AG04450 (cell line): ENCODE measurements around the gene CASK. TPM values are rescaled to one million over a fixed set of nuclear protein-coding genes. Genes with fewer than 3 reads are reported as not detected.

Source experiments
- CTCF ChIA-PET: fragments of 300-600, 350-600 bp; formaldehyde crosslinking; extraction: SDS; loops from one replicate; lab custom pipeline; 2022; ENCODE audit warnings: antibody characterized with exemption, inconsistent platforms; lab: Charles Lee
- POLR2A ChIA-PET: fragments of 350-600 bp; formaldehyde crosslinking; extraction: SDS; loops from one replicate; lab custom pipeline; 2021; ENCODE audit warnings: antibody characterized with exemption, inconsistent platforms; lab: Yijun Ruan, JAX
- DNase-seq: peaks from one replicate; pipeline ENCODE4 v3.0.0-alpha.2; 2011; ENCODE audit warnings: low read depth, low spot score
- H3K27ac ChIP-seq: one replicate; pipeline ENCODE4 v1.5.1; 2012; ENCODE audit warnings: low read depth, low read length, control low read depth
- H3K27me3 ChIP-seq: one replicate; pipeline ENCODE4 v1.6.0; 2012; ENCODE audit warnings: low read length; ENCODE audit not compliant: control insufficient read depth, insufficient read depth
- H3K4me3 ChIP-seq: 2 replicates; pipeline ENCODE4 v1.5.1; 2011; ENCODE audit warnings: mild to moderate bottlenecking, low read depth, low read length, control low read depth
- H3K9me3 ChIP-seq: 2 replicates; pipeline ENCODE4 v1.5.1; 2012; ENCODE audit warnings: low read length; ENCODE audit not compliant: control insufficient read depth, insufficient read depth
- CTCF ChIP-seq: IDR thresholded peaks from 2 replicates; pipeline ENCODE4 v1.5.1; 2011; ENCODE audit warnings: low read depth, low read length, control low read depth, inconsistent platforms
- polyA plus RNA-seq: library from polyadenylated mRNA; depleted of rRNA; stranded (reverse); fragments of >200 nt; gene quantifications from 2 replicates; pipeline ENCODE4 v1.2.3, GENCODE V29; 2011

Gene CASK
- polyA plus RNA-seq, 1 experiment, result 30.0 TPM

- POLR2A ChIA-PET, result no interaction called here
- H3K27me3 ChIP-seq, result no peaks in the 10 kb centered on the region
- TF ChIP-seq CTCF, result no peak
- DNase-seq, result no peak
- no peak overlapping the region for H3K4me3 ChIP-seq
- H3K9me3 ChIP-seq, result no peaks in the 10 kb centered on the region
- no peak overlapping the region for H3K27ac ChIP-seq
- CTCF ChIA-PET, result no interaction called here
These were observed 19.8 kb downstream of the CASK start for GRCh38 chrX:41903544-41903943.

DNA sequence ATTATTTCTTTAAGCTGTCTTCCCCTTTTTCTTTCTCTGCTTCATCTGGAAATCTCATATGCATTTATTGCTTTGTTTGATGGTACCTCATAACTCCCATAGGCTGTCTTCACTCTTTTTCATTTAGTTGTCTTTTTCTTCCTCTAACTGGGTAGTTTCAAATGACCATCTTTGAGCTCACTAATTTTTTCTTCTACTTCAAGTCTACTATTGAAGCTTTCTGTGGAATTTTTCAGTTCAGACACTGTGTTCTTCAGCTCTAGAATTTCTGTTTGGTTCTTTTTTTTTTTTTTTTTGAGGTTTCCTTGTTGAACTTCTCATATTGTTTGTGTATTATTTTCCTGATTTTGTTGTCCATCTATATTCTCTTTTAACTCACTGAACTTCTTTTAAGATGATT is 23.0 kb downstream of the CASK start:
- CTCF ChIA-PET, result interaction anchor here (0.7 kb wide), 1 partner anchor 17 kb away, joined by 9 read pairs; no protein-coding TSS in a partner anchor
- Histone ChIP-seq H3K9me3 (no peaks in the 10 kb centered on the region), H3K4me3 (no peak overlapping the region), H3K27me3 (no peaks in the 10 kb centered on the region), H3K27ac (no peak overlapping the region)
- DNase-seq, result no peak
- POLR2A ChIA-PET, result no interaction called here
- no peak for TF ChIP-seq CTCF

DNA sequence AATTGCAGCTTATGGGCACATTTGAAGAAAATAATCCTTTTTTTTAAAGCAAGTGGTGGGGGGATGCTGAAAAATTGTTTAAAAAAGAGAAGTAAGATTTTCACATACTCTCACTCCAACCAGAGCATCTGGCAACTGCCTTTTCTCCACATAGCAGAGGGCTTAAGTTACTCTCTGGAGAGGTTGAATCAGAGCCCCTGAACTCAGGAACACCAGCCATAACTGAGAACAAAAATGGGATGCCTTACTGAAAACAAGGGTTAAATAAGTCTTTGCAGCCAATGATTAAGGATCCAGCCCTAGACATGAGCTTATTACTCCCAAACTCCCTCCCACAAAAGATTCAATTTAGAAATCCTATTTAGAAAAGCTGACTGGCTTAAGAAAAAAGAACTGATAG is 27.5 kb downstream of the CASK start:
- no peak for DNase-seq
- ChIA-PET POLR2A (no interaction called here), CTCF (interaction anchor here (0.6 kb wide), 1 partner anchor 37 kb away, joined by 3 read pairs; no protein-coding TSS in a partner anchor)
- H3K27me3 ChIP-seq, result no peaks in the 10 kb centered on the region
- no peak overlapping the region for H3K27ac ChIP-seq
- H3K4me3 ChIP-seq, result no peak overlapping the region
- TF ChIP-seq CTCF, result no peak
- no peaks in the 10 kb centered on the region for H3K9me3 ChIP-seq

DNA sequence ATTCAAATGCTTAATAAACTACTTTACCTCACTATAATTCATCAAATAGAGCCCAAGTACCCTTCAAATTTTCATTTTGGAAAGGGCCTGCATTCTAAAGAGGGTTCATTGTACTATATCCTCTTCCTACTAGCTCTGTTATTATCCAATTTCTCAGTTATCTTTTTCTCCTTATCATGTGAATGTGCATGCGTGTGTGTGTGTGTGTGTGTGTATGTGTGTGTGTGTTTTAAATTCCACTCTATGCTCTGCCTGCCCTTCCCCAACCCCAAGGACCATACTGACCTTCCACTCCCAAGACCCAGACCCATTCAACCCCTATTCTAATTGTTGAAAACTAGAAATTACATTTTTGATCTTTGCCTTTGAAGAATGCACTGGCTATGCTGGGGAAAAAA is 33.3 kb downstream of the CASK start:
- ChIA-PET CTCF (no interaction called here), POLR2A (no interaction called here)
- no peaks in the 10 kb centered on the region for H3K27me3 ChIP-seq
- no peak overlapping the region for H3K27ac ChIP-seq
- no peak overlapping the region for H3K4me3 ChIP-seq
- no peaks in the 10 kb centered on the region for H3K9me3 ChIP-seq
- no peak for DNase-seq
- TF ChIP-seq CTCF, result no peak

DNA sequence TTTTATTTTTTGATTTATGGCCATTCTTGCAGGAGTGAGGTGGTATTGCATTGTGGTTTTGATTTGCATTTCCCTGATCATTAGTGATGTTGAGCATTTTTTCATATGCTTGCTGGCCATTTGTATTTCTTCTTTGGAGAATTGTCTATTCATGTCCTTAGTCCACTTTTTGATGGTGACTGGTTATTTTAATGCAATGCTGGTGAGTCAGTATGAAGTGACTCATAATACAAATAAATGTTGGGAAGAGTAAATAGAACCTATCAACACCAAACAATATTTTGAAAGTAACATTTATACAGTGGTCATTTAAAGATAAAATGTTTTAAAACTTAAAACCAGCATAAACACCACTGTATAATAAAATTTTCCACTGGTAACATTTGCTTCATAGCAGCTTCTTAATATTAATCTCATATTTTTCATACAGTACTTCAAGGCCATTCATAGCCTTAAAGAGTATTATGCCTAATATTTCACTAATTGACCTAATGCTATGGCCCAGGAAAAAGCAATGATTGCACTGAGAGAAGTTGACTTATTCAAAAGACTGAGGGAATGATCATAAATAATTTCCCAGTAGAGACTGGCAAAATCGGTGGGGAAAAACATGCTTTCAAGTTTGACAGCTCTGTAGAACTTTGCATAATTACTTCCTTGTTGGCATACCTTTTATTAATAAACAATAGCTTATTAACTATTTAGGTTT is 33.9 kb downstream of the CASK start:
- Histone ChIP-seq H3K9me3 (no peaks in the 10 kb centered on the region), H3K27me3 (no peaks in the 10 kb centered on the region), H3K27ac (no peak overlapping the region), H3K4me3 (no peak overlapping the region)
- POLR2A ChIA-PET, result no interaction called here
- no peak for DNase-seq
- TF ChIP-seq CTCF, result no peak
- CTCF ChIA-PET, result no interaction called here
